PC-3 (cell line): Measurements from ENCODE around the gene NOTCH2NLA. TPM values are rescaled to one million over a fixed set of nuclear protein-coding genes. Genes with fewer than 3 reads are reported as not detected.
"Not testable (repeated sequence)": the region's sequence is repeated elsewhere in the genome, so short reads cannot be mapped to it uniquely, and the experiment has no call there.

Experiments
- ATAC-seq: fragments of 200-7000 bp; cut with Tn5 transposase; 2 replicates; pipeline ENCODE4 v1.9.1; 2020; ENCODE audit warnings: mild to moderate bottlenecking, moderate library complexity
- BruUV-seq: library from RNA; stranded (reverse); fragments of 400-500 nt; replicated peaks from 2 replicates; lab custom pipeline; 2021; lab: Mats Ljungman, UMichigan
- CTCF ChIA-PET: fragments of 300-600 bp; sonication (Branson Sonifier 250); formaldehyde crosslinking; loops from one replicate; lab custom pipeline; 2022; ENCODE audit warnings: antibody characterized with exemption; lab: Charles Lee
- POLR2A ChIA-PET: fragments of 300-600 bp; sonication (Branson Sonifier 250); formaldehyde crosslinking; loops from one replicate; lab custom pipeline; 2022; ENCODE audit warnings: antibody characterized with exemption; ENCODE audit not compliant: unreplicated experiment; lab: Charles Lee
- DNase-seq: peaks from one replicate; pipeline ENCODE4 v3.0.0-alpha.2; 2015
- H2AFZ ChIP-seq: fragments of 300-600 bp; sonication (generic); 2 replicates; pipeline ENCODE4 v1.6.0; 2016; ENCODE audit warnings: antibody characterized with exemption, low read length
- H3F3A ChIP-seq: fragments of 300-600 bp; sonication (generic); one replicate; pipeline ENCODE4 v1.6.0; 2017; ENCODE audit warnings: antibody characterized with exemption, low read length, control low read depth, mild to moderate bottlenecking; ENCODE audit not compliant: unreplicated experiment
- H3K27ac ChIP-seq: fragments of 300-600 bp; sonication (generic); 2 replicates; pipeline ENCODE4 v1.5.1; 2016; ENCODE audit warnings: mild to moderate bottlenecking, low read length
- H3K27me3 ChIP-seq: fragments of 300-600 bp; sonication (generic); 2 replicates; pipeline ENCODE4 v1.6.1; 2016; ENCODE audit warnings: low read length, mixed read lengths
- H3K36me3 ChIP-seq: fragments of 300-600 bp; sonication (generic); 2 replicates; pipeline ENCODE4 v1.6.1; 2016; ENCODE audit warnings: low read depth, mixed run types, low read length, mixed read lengths
- H3K4me1 ChIP-seq: fragments of 300-600 bp; sonication (generic); 2 replicates; pipeline ENCODE4 v1.5.1; 2016; ENCODE audit warnings: low read length; ENCODE audit not compliant: insufficient read depth
- H3K4me2 ChIP-seq: fragments of 300-600 bp; sonication (generic); 2 replicates; pipeline ENCODE4 v1.6.0; 2016; ENCODE audit warnings: low read length
- H3K4me3 ChIP-seq: fragments of 300-600 bp; sonication (generic); 2 replicates; pipeline ENCODE4 v1.5.1; 2016; ENCODE audit warnings: mild to moderate bottlenecking, low read length, mixed read lengths
- H3K79me2 ChIP-seq: fragments of 300-600 bp; sonication (generic); 2 replicates; pipeline ENCODE4 v1.6.1; 2017; ENCODE audit warnings: low read length, mixed read lengths
- H3K9ac ChIP-seq: fragments of 300-600 bp; sonication (generic); 2 replicates; pipeline ENCODE4 v1.6.0; 2016; ENCODE audit warnings: mild to moderate bottlenecking, low read length
- H3K9me2 ChIP-seq: fragments of 300-600 bp; sonication (generic); replicated peaks from 2 replicates; pipeline ENCODE4 v1.6.1; 2016; ENCODE audit warnings: mixed run types, low read length, mixed read lengths
- H3K9me3 ChIP-seq: fragments of 300-600 bp; sonication (generic); 2 replicates; pipeline ENCODE4 v1.6.1; 2016; ENCODE audit warnings: low read length, mixed read lengths
- H4K20me1 ChIP-seq: fragments of 300-600 bp; sonication (generic); 2 replicates; pipeline ENCODE4 v1.6.1; 2016; ENCODE audit warnings: low read length, mixed read lengths
- intact Hi-C: fragments of 100-400 bp; cut with micrococcal nuclease; formaldehyde crosslinking; loops from 2 replicates; pipeline ENCODE4 v1.9.0; 2023
- total RNA-seq: library from RNA; depleted of rRNA; stranded (reverse); fragments of >200 nt; gene quantifications from 2 replicates; pipeline ENCODE4 v1.2.3, GENCODE V29; 2014; rRNA removed

The NOTCH2NLA gene
- total RNA-seq, 1 experiment from 2014 or later: 69.6 TPM

DNA sequence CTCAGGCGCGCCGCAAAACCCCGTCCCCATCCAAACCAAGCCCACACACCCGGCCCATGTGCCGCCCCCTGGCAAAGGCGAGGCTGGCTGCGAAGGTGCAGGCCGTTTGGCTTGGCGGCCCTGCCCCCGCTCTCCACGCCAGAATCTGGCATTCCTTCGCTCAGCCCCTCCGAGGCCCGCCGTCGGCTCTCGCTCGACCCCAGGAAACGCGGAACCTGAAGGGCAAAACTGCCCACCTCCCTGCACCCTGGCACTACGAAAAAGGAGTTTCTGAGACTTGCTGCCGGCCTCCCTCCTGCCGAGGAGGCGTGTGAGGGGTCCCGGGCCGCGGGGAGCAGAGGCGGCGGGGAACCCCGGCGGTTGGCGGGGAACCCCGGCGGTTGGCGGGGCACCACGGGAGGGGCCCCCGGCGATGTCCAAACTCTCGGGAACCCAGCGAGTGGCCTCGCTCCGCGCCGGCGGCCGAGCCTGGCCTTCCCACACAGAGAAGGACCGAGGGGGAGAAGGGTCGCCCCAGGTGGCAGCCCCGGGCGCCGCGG is 608 bp downstream of the NOTCH2NLA start:
- H3K9me2 ChIP-seq, POLR2A ChIA-PET, H3K4me1 ChIP-seq, H3K27me3 ChIP-seq, DNase-seq, CTCF ChIA-PET, H4K20me1 ChIP-seq, H3F3A ChIP-seq, H3K79me2 ChIP-seq, H2AFZ ChIP-seq, H3K36me3 ChIP-seq, H3K9me3 ChIP-seq, intact Hi-C loops: not testable (repeated sequence)
- BruUV-seq: TSS peak; percentile 98
- H3K4me3 ChIP-seq: peak overlapping the region; percentile 70
- peak overlapping the region; percentile 68; the same call in 1 of the 2 replicates for H3K4me2 ChIP-seq
- peak overlapping the region; percentile 56; the same call in 1 of the 2 replicates for H3K27ac ChIP-seq
- peak overlapping the region; percentile 82 for H3K9ac ChIP-seq
- peak; percentile 51 for ATAC-seq

- H3K27me3 ChIP-seq, H2AFZ ChIP-seq, ATAC-seq, H3F3A ChIP-seq, CTCF ChIA-PET, H4K20me1 ChIP-seq, H3K36me3 ChIP-seq, H3K9me2 ChIP-seq, H3K4me2 ChIP-seq, H3K79me2 ChIP-seq, POLR2A ChIA-PET, H3K9me3 ChIP-seq, BruUV-seq, H3K9ac ChIP-seq, DNase-seq, H3K27ac ChIP-seq, H3K4me3 ChIP-seq, H3K4me1 ChIP-seq, intact Hi-C loops: not testable (repeated sequence)
These were observed 54.3 kb downstream of the NOTCH2NLA start for GRCh38 chr1:146174531-146174930.

DNA sequence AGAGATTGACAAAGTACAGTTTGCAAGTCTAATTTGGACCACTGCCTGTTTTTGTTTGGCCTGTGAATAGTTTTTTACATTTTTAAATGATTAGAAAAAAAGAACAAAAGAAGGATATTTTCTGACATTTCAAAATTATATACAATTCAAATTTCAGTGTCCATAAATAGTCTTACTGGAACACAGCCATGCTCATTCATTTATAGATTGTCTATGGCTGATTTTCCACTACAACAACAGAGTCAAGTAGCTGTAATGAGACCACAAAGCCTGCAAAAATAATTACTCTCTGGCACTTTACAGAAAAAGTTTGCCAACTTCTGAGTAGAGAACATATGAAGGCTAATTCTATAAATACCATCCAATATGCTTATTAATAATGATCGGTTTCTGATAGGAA is 61.1 kb downstream of the NOTCH2NLA start:
- ATAC-seq, H3K36me3 ChIP-seq, H3K79me2 ChIP-seq, H3K4me3 ChIP-seq, H3F3A ChIP-seq, intact Hi-C loops, H3K27ac ChIP-seq, DNase-seq, H4K20me1 ChIP-seq, CTCF ChIA-PET, H3K27me3 ChIP-seq, H3K9ac ChIP-seq, BruUV-seq, H2AFZ ChIP-seq, H3K4me1 ChIP-seq, H3K9me3 ChIP-seq, H3K9me2 ChIP-seq, POLR2A ChIA-PET, H3K4me2 ChIP-seq: not testable (repeated sequence)

DNA sequence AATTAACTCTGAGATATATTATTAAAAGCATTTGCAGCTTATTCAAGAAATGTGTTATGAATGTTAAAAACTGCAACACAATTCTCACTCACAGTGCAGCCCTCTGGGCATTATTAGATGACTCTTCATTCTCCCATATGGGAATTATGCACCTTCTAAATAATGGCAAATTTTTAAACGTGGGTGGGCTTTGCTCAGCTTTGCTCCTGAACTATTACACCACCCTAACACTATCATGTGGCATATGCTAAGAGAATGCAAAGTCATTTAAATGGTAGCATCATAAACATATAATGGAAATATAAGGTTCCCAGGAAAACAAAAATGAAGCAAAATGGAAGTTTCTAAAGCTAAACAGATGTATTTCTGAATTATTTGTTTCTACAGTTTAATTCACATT is 61.5 kb downstream of the NOTCH2NLA start:
- H3K79me2 ChIP-seq, POLR2A ChIA-PET, H3F3A ChIP-seq, CTCF ChIA-PET, intact Hi-C loops, H3K27me3 ChIP-seq, H3K9me2 ChIP-seq, ATAC-seq, H3K4me2 ChIP-seq, H3K27ac ChIP-seq, H3K4me3 ChIP-seq, DNase-seq, H3K9ac ChIP-seq, H3K4me1 ChIP-seq, BruUV-seq, H2AFZ ChIP-seq, H3K36me3 ChIP-seq, H3K9me3 ChIP-seq, H4K20me1 ChIP-seq: not testable (repeated sequence)

DNA sequence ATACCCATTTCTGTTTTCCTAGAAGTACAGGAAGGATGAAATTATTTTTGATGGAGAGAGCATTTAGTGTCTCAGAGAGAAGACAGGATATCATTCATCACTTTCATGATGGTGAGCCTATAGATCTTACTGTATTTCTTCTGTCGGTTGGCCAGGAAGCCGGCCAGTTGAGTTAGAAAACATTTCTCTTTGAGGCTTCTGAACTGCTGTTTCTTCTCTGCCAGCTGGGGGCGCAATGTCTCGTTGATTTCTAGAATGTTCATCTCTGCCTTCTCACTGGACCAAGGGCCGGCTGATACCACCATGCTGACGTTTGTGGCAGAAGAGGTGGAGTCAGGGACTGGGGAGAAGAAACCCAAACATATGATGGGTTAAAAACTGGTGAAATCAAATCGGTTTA is 84.4 kb downstream of the NOTCH2NLA start, which contains the start of gene NBPF10:
Gene NBPF10, minus strand, starts transcription at position 340 of the 400 bp plus-strand sequence. Its CDS starts 35 bp downstream, at position 305.
- DNase-seq, H3K4me3 ChIP-seq, H3K4me2 ChIP-seq, H3K79me2 ChIP-seq, H3F3A ChIP-seq, POLR2A ChIA-PET, H3K4me1 ChIP-seq, H3K9me3 ChIP-seq, H2AFZ ChIP-seq, BruUV-seq, H4K20me1 ChIP-seq, H3K27ac ChIP-seq, CTCF ChIA-PET, H3K36me3 ChIP-seq, H3K9ac ChIP-seq, H3K27me3 ChIP-seq, ATAC-seq, intact Hi-C loops, H3K9me2 ChIP-seq: not testable (repeated sequence)

Other genes with a start within 250 kb of the NOTCH2NLA start
- 45.3 and 66.6 TPM in 2 replicates for gene TXNIP, start 232.4 kb downstream of the NOTCH2NLA start, total RNA-seq
- not detected in 2 replicates for gene HJV, start 207.3 kb downstream of the NOTCH2NLA start, total RNA-seq
- 1.4 and 1.5 TPM in 2 replicates for gene NBPF10, start 84.2 kb downstream of the NOTCH2NLA start, total RNA-seq